ENCODE data around the gene SH3PXD2A.

- TF ChIP-seq CTCF (IDR thresholded peaks at IDR 0.05) (no peak), EZH2 (IDR thresholded peaks at IDR 0.05; ENCODE audit: borderline replicate concordance, insufficient read depth, low read depth, low read length, poor library complexity, severe bottlenecking) (no peak)
Observed at GRCh38 chr10:103560886-103561285, 294.5 kb downstream of the SH3PXD2A start.
